ENCODE results near the gene ZDHHC3. TPM values are rescaled to one million over a fixed set of nuclear protein-coding genes. Genes with fewer than 3 reads are reported as not detected.

The ZDHHC3 gene
- total and polyA plus RNA-seq, 12 donors, result 30.1 to 148 (median 95.8) TPM

DNA sequence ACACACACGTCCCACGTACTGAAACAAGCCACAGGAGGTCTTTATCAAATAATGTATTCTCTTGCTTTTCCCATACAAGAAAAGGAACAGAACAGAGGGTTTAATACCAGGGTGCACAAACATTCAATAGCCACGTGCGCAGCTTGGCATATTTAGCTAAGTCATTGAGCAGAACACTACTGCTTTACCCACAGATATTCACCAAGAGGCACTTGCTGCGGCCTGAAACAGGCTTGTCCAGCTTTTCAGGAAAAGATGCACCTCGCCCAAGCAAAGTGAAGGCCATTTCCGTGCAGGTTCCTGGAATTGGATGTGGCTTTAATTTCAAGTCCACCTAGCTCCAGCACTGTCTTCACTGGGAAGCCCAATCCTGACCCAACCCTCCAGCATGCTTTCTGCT lies 17.6 kb downstream of the ZDHHC3 start:
- intact Hi-C loops (cut with DNase I), result no loop called here

DNA sequence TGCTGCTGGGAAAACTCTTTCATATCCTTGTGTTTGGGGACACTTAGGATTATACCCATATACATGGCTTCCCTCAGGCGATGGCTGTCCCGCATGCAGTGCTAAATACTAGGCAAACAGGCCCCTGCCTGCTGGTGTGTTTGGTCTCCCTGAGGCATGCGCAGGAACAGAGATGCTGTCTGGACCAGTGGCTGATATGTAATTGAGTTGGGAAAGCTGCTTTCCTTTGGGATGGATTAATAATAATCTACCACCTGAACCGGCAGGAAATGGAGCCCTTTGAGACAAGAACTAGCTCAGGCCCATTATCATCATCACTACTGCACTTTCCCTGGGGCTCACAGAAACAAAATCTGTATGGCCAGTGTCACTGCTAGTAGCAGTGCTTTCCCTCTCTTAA lies 18.0 kb downstream of the ZDHHC3 start:
- H3K4me3 ChIP-seq, result no peak overlapping the region
- intact Hi-C loops (cut with DNase I), result no loop called here
- WGBS, 4 donors, result 87 to 100% (median 95%) methylated on average over 4 of the region's 4 CpGs
- peak overlapping the region in 1 of 5 donors; percentile 18 for H3K27ac ChIP-seq
- H3K4me1 ChIP-seq (replicated peaks in 1 of 2), result peaks cover 0 to 16% of the 10 kb centered on the region in 2 donors
- H3K36me3 ChIP-seq (replicated peaks in 1 of 2), result peaks cover 0 to 7% of the 10 kb centered on the region in 2 donors
- H3K27me3 ChIP-seq, result no peaks in the 10 kb centered on the region
- no peak for TF ChIP-seq POLR2A (IDR thresholded peaks at IDR 0.05)
- TF ChIP-seq, protein P1, sequence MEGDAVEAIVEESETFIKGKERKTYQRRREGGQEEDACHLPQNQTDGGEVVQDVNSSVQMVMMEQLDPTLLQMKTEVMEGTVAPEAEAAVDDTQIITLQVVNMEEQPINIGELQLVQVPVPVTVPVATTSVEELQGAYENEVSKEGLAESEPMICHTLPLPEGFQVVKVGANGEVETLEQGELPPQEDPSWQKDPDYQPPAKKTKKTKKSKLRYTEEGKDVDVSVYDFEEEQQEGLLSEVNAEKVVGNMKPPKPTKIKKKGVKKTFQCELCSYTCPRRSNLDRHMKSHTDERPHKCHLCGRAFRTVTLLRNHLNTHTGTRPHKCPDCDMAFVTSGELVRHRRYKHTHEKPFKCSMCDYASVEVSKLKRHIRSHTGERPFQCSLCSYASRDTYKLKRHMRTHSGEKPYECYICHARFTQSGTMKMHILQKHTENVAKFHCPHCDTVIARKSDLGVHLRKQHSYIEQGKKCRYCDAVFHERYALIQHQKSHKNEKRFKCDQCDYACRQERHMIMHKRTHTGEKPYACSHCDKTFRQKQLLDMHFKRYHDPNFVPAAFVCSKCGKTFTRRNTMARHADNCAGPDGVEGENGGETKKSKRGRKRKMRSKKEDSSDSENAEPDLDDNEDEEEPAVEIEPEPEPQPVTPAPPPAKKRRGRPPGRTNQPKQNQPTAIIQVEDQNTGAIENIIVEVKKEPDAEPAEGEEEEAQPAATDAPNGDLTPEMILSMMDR (IDR thresholded peaks at IDR 0.05), result no peak
- H3K9me3 ChIP-seq (replicated peaks in 1 of 3), result no peaks in the 10 kb centered on the region
- no peak for DNase-seq

More for the DNA sequence above, 17.6 kb downstream of the ZDHHC3 start:
- Histone ChIP-seq H3K4me3 (no peak overlapping the region), H3K36me3 (replicated peaks in 1 of 2) (peaks cover 0 to 7% of the 10 kb centered on the region in 2 donors), H3K4me1 (replicated peaks in 1 of 2) (peaks cover 0 to 20% of the 10 kb centered on the region in 2 donors), H3K27ac (peak overlapping the region in 1 of 5 donors; percentile 18), H3K27me3 (no peaks in the 10 kb centered on the region), H3K9me3 (replicated peaks in 1 of 3) (no peaks in the 10 kb centered on the region)
- no peak for TF ChIP-seq POLR2A (IDR thresholded peaks at IDR 0.05)
- TF ChIP-seq, protein P1 (IDR thresholded peaks at IDR 0.05), result no peak
- no peak for DNase-seq
- 87 to 93% (median 90%) methylated on average over 7 of the region's 7 CpGs for WGBS, 4 donors

DNA sequence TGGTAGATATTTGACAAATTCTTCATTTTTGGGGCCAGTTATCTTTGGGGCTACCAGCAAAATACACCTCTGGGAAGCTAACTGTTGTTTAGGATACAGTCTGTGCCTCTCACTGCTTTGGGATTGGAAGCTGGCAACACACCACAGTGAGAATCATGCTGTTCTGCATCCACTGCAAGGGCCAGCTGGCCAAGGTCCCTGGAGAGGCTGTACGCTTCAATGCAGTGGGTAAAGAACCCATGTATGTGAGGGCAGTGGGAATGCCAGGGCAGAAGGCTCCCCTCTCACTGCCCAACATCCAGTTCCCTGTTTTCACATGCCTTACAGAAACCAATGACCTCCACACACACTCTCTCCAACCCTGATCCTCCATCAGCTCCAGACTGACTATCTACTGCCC lies 20.1 kb downstream of the ZDHHC3 start:
- H3K4me1 ChIP-seq (replicated peaks in 1 of 2), result peaks cover 0 to 16% of the 10 kb centered on the region in 2 donors
- H3K27me3 ChIP-seq, result no peaks in the 10 kb centered on the region
- intact Hi-C loops (cut with DNase I), result no loop called here
- WGBS, 4 donors, result 82 to 100% (median 94%) methylated on average over 1 of the region's 1 CpG
- no peaks in the 10 kb centered on the region for H3K9me3 ChIP-seq (replicated peaks in 1 of 3)
- no peak for DNase-seq
- TF ChIP-seq, protein P1 (IDR thresholded peaks at IDR 0.05), result no peak
- TF ChIP-seq POLR2A (IDR thresholded peaks at IDR 0.05), result no peak
- no peak overlapping the region for H3K4me3 ChIP-seq
- peaks cover 0 to 7% of the 10 kb centered on the region in 2 donors for H3K36me3 ChIP-seq (replicated peaks in 1 of 2)
- H3K27ac ChIP-seq, result no peak overlapping the region

DNA sequence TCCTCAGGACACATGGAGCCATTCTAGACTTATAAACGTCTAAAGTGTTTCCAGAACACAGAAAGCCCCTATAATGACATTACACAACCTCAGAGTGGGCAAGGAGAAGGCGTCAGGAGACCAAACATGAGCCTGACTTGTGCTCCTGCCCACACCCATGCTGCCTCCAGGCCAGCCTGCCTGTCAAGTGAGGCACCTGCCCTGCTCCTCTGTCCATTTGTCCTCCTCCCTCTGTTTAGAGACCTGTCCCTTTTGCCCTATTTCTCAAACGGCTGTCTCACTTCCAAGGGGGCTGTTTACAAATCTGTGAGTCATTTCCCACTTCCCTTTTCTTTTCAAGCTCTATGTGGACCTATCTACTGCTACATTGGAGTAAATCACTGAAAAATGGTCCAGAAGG lies 21.0 kb downstream of the ZDHHC3 start:
- WGBS, 4 donors, result 51 to 58% (median 57%) methylated on average over 3 of the region's 3 CpGs
- DNase-seq, result no peak
- no peak overlapping the region for H3K27ac ChIP-seq
- TF ChIP-seq, protein P1 (IDR thresholded peaks at IDR 0.05), result no peak
- TF ChIP-seq POLR2A (IDR thresholded peaks at IDR 0.05), result no peak
- peaks cover 0 to 7% of the 10 kb centered on the region in 2 donors for H3K36me3 ChIP-seq (replicated peaks in 1 of 2)
- H3K4me3 ChIP-seq, result no peak overlapping the region
- intact Hi-C loops (cut with DNase I), result no loop called here
- no peaks in the 10 kb centered on the region for H3K27me3 ChIP-seq
- peaks cover 0 to 10% of the 10 kb centered on the region in 2 donors for H3K4me1 ChIP-seq (replicated peaks in 1 of 2)
- H3K9me3 ChIP-seq (replicated peaks in 1 of 3), result no peaks in the 10 kb centered on the region

All from adrenal gland (tissue), 12 donors.